ENCODE data around the gene DEGS1. TPM values are rescaled to one million over a fixed set of nuclear protein-coding genes. Genes with fewer than 3 reads are reported as not detected.

The DEGS1 gene
- total RNA-seq, 1 experiment from 2014 or later = 39.2 TPM

GRCh38 chr1:224160171-224160682, 22.8 kb upstream of the DEGS1 start:
- no peak for TF ChIP-seq CTCF (IDR thresholded peaks at IDR 0.05; ENCODE audit: insufficient read depth in 1 of 2, low read depth in 1 of 2, low read length in 1 of 2, severe bottlenecking in 1 of 2, unreplicated experiment in 1 of 2)
- no peak overlapping the region for H3K27ac Mint-ChIP-seq (ENCODE audit: unreplicated experiment)
- ChIA-PET POLR2A (no interaction called here), CTCF (no interaction called here)
- no peaks in the 10 kb centered on the region for H3K4me1 ChIP-seq
- DNase-seq = no peak
- no TSS peak for BruUV-seq (replicated peaks)
- H3K9me3 Mint-ChIP-seq (ENCODE audit: unreplicated experiment) = no peaks in the 10 kb centered on the region
- intact Hi-C loops (cut with micrococcal nuclease; ENCODE audit: unreplicated experiment) = no loop called here
- no peaks in the 10 kb centered on the region for H3K9me3 ChIP-seq
- H3K4me3 Mint-ChIP-seq (ENCODE audit: unreplicated experiment) = no peak overlapping the region
- H3K27me3 ChIP-seq (replicated peaks; ENCODE audit: control insufficient read depth, insufficient read depth, low read length) = no peaks in the 10 kb centered on the region
- no peaks in the 10 kb centered on the region for H3K27me3 Mint-ChIP-seq (ENCODE audit: insufficient read depth, unreplicated experiment)
- peaks cover 28% of the 10 kb centered on the region for H3K36me3 Mint-ChIP-seq (ENCODE audit: insufficient read depth, unreplicated experiment)
- no peak overlapping the region for H3K4me3 ChIP-seq (ENCODE audit: low read depth, low read length)
- H3K4me1 Mint-ChIP-seq (ENCODE audit: low read depth, unreplicated experiment) = no peaks in the 10 kb centered on the region
- H3K36me3 ChIP-seq (ENCODE audit: control insufficient read depth, insufficient read depth, low read length) = no peaks in the 10 kb centered on the region

- no peaks in the 10 kb centered on the region for H3K36me3 ChIP-seq (ENCODE audit: control insufficient read depth, insufficient read depth, low read length)
- no peak overlapping the region for H3K4me3 ChIP-seq (ENCODE audit: low read depth, low read length)
- H3K4me1 ChIP-seq = no peaks in the 10 kb centered on the region
- TF ChIP-seq CTCF (IDR thresholded peaks at IDR 0.05; ENCODE audit: insufficient read depth in 1 of 2, low read depth in 1 of 2, low read length in 1 of 2, severe bottlenecking in 1 of 2, unreplicated experiment in 1 of 2) = no peak
- POLR2A ChIA-PET = interaction anchor here (0.6 kb wide), 1 partner anchor 11 kb away, joined by 4 read pairs; no protein-coding TSS in a partner anchor
- intact Hi-C loops (cut with micrococcal nuclease; ENCODE audit: unreplicated experiment) = no loop called here
- no peak overlapping the region for H3K4me3 Mint-ChIP-seq (ENCODE audit: unreplicated experiment)
- no peaks in the 10 kb centered on the region for H3K9me3 Mint-ChIP-seq (ENCODE audit: unreplicated experiment)
- no peak for DNase-seq
- BruUV-seq (replicated peaks) = no TSS peak
- H3K4me1 Mint-ChIP-seq (ENCODE audit: low read depth, unreplicated experiment) = no peaks in the 10 kb centered on the region
- H3K27me3 ChIP-seq (replicated peaks; ENCODE audit: control insufficient read depth, insufficient read depth, low read length) = no peaks in the 10 kb centered on the region
- no peaks in the 10 kb centered on the region for H3K27me3 Mint-ChIP-seq (ENCODE audit: insufficient read depth, unreplicated experiment)
- H3K9me3 ChIP-seq = no peaks in the 10 kb centered on the region
- CTCF ChIA-PET = no interaction called here
- no peak overlapping the region for H3K27ac Mint-ChIP-seq (ENCODE audit: unreplicated experiment)
- peaks cover 15% of the 10 kb centered on the region for H3K36me3 Mint-ChIP-seq (ENCODE audit: insufficient read depth, unreplicated experiment)
Measured at GRCh38 chr1:224162768-224163167, 20.3 kb upstream of the DEGS1 start.

- TF ChIP-seq CTCF (IDR thresholded peaks at IDR 0.05; ENCODE audit: insufficient read depth in 1 of 2, low read depth in 1 of 2, low read length in 1 of 2, severe bottlenecking in 1 of 2, unreplicated experiment in 1 of 2) = no peak
- intact Hi-C loops (cut with micrococcal nuclease; ENCODE audit: unreplicated experiment) = no loop called here
- H3K9me3 ChIP-seq = no peaks in the 10 kb centered on the region
- H3K27me3 ChIP-seq (replicated peaks; ENCODE audit: control insufficient read depth, insufficient read depth, low read length) = no peaks in the 10 kb centered on the region
- Mint-ChIP-seq H3K27ac (ENCODE audit: unreplicated experiment) (no peak overlapping the region), H3K4me1 (ENCODE audit: low read depth, unreplicated experiment) (no peaks in the 10 kb centered on the region), H3K4me3 (ENCODE audit: unreplicated experiment) (no peak overlapping the region), H3K36me3 (ENCODE audit: insufficient read depth, unreplicated experiment) (peaks cover 10% of the 10 kb centered on the region), H3K27me3 (ENCODE audit: insufficient read depth, unreplicated experiment) (no peaks in the 10 kb centered on the region), H3K9me3 (ENCODE audit: unreplicated experiment) (no peaks in the 10 kb centered on the region)
- H3K4me1 ChIP-seq = no peaks in the 10 kb centered on the region
- no peak for DNase-seq
- ChIA-PET POLR2A (no interaction called here), CTCF (no interaction called here)
- H3K4me3 ChIP-seq (ENCODE audit: low read depth, low read length) = no peak overlapping the region
- H3K36me3 ChIP-seq (ENCODE audit: control insufficient read depth, insufficient read depth, low read length) = no peaks in the 10 kb centered on the region
- no TSS peak for BruUV-seq (replicated peaks)
Measured at GRCh38 chr1:224163311-224163710, 19.7 kb upstream of the DEGS1 start.
